AG04450 (cell line): ENCODE data around the gene ALDH3B2. TPM values are rescaled to one million over a fixed set of nuclear protein-coding genes. Genes with fewer than 3 reads are reported as not detected.

Source experiments
- CTCF ChIA-PET: fragments of 300-600, 350-600 bp; formaldehyde crosslinking; extraction: SDS; loops from one replicate; lab custom pipeline; 2022; ENCODE audit warnings: antibody characterized with exemption, inconsistent platforms; lab: Charles Lee
- POLR2A ChIA-PET: fragments of 350-600 bp; formaldehyde crosslinking; extraction: SDS; loops from one replicate; lab custom pipeline; 2021; ENCODE audit warnings: antibody characterized with exemption, inconsistent platforms; lab: Yijun Ruan, JAX
- DNase-seq: peaks from one replicate; pipeline ENCODE4 v3.0.0-alpha.2; 2011; ENCODE audit warnings: low read depth, low spot score
- H3K27ac ChIP-seq: one replicate; pipeline ENCODE4 v1.5.1; 2012; ENCODE audit warnings: low read depth, low read length, control low read depth
- H3K27me3 ChIP-seq: one replicate; pipeline ENCODE4 v1.6.0; 2012; ENCODE audit warnings: low read length; ENCODE audit not compliant: control insufficient read depth, insufficient read depth
- H3K4me3 ChIP-seq: 2 replicates; pipeline ENCODE4 v1.5.1; 2011; ENCODE audit warnings: mild to moderate bottlenecking, low read depth, low read length, control low read depth
- H3K9me3 ChIP-seq: 2 replicates; pipeline ENCODE4 v1.5.1; 2012; ENCODE audit warnings: low read length; ENCODE audit not compliant: control insufficient read depth, insufficient read depth
- CTCF ChIP-seq: IDR thresholded peaks from 2 replicates; pipeline ENCODE4 v1.5.1; 2011; ENCODE audit warnings: low read depth, low read length, control low read depth, inconsistent platforms
- polyA plus RNA-seq: library from polyadenylated mRNA; depleted of rRNA; stranded (reverse); fragments of >200 nt; gene quantifications from 2 replicates; pipeline ENCODE4 v1.2.3, GENCODE V29; 2011; rRNA removed
- small RNA-seq: library from RNA; depleted of rRNA; stranded (forward); fragments of <200 nt; gene quantifications from one replicate; pipeline ENCODE3, GENCODE V24; 2012; ENCODE audit warnings: low read depth; ENCODE audit not compliant: insufficient read length

Gene ALDH3B2
- polyA plus RNA-seq, 1 experiment: not detected

GRCh38 chr11:67613960-67614715 is 60.3 kb downstream of the ALDH3B2 start:
- POLR2A ChIA-PET: interaction anchor here (1.1 to 1.4 kb wide), 3 partner anchors 15 to 123 kb away, joined by 3 to 5 read pairs (median 4); partner anchors contain the start of genes GSTP1 and NUDT8
- peak overlapping the region; percentile 20; the same call in 1 of the 2 replicates for H3K4me3 ChIP-seq

GRCh38 chr11:67613313-67613959 is 61.0 kb downstream of the ALDH3B2 start:
- no peaks in the 10 kb centered on the region; the same call in 1 of the 2 replicates for H3K9me3 ChIP-seq
- H3K27me3 ChIP-seq: peaks cover 25% of the 10 kb centered on the region
- ChIA-PET CTCF (interaction anchor here (1.0 to 6.6 kb wide), 4 partner anchors 8 to 45 kb away, joined by 3 to 44 read pairs (median 6); partner anchors contain the start of gene NUDT8), POLR2A (interaction anchor here (1.1 to 1.4 kb wide), 3 partner anchors 16 to 122 kb away, joined by 3 to 5 read pairs (median 4); partner anchors contain the start of genes GSTP1 and NUDT8)
- H3K4me3 ChIP-seq: no peak overlapping the region
- no peak for TF ChIP-seq CTCF
- H3K27ac ChIP-seq: no peak overlapping the region
- no peak for DNase-seq

More at GRCh38 chr11:67613960-67614715, 60.3 kb downstream of the ALDH3B2 start:
- H3K9me3 ChIP-seq: no peaks in the 10 kb centered on the region; the same call in 1 of the 2 replicates
- peak; percentile 67 for TF ChIP-seq CTCF
- peaks cover 25% of the 10 kb centered on the region for H3K27me3 ChIP-seq
- CTCF ChIA-PET: interaction anchor here (0.8 to 6.6 kb wide), 6 partner anchors 8 to 44 kb away, joined by 3 to 44 read pairs (median 4); partner anchors contain the start of gene NUDT8
- no peak overlapping the region for H3K27ac ChIP-seq
- DNase-seq: no peak

GRCh38 chr11:67612751-67613150 is 61.7 kb downstream of the ALDH3B2 start:
- no peak overlapping the region for H3K27ac ChIP-seq
- no peak for DNase-seq
- peaks cover 22% of the 10 kb centered on the region for H3K27me3 ChIP-seq
- no peak overlapping the region for H3K4me3 ChIP-seq
- no peak for TF ChIP-seq CTCF
- H3K9me3 ChIP-seq: no peaks in the 10 kb centered on the region; the same call in 1 of the 2 replicates
- POLR2A ChIA-PET: no interaction called here
- CTCF ChIA-PET: interaction anchor here (6.6 kb wide), 1 partner anchor 17 kb away, joined by 44 read pairs; the partner anchor contains the start of gene NUDT8

Small RNA genes within 50 kb of the gene (small RNA-seq; reads per million reads assigned to genes)
- gene RPL37P2: 0.81 reads per million

Other genes starting within 250 kb of the ALDH3B2 start
- 36.0 and 37.7 TPM in 2 replicates for gene RPS6KB2, start 246.1 kb downstream of the ALDH3B2 start, polyA plus RNA-seq
- gene PTPRCAP, start 236.9 kb downstream of the ALDH3B2 start, polyA plus RNA-seq: 0.07 and 0.12 TPM in 2 replicates
- gene CORO1B, start 231.1 kb downstream of the ALDH3B2 start, polyA plus RNA-seq: 69.8 and 96.0 TPM in 2 replicates
- not detected in 2 replicates for gene GPR152, start 221.9 kb downstream of the ALDH3B2 start, polyA plus RNA-seq
- gene CABP4, start 219.3 kb downstream of the ALDH3B2 start, polyA plus RNA-seq: not detected in 2 replicates
- gene TMEM134, start 205.4 kb downstream of the ALDH3B2 start, polyA plus RNA-seq: 14.7 and 22.5 TPM in 2 replicates
- gene AIP, start 191.6 kb downstream of the ALDH3B2 start, polyA plus RNA-seq: 55.3 and 75.7 TPM in 2 replicates
- 6.4 and 8.6 TPM in 2 replicates for gene PITPNM1, start 169.3 kb downstream of the ALDH3B2 start, polyA plus RNA-seq
- gene CDK2AP2, start 166.5 kb downstream of the ALDH3B2 start, polyA plus RNA-seq: 11.7 and 17.2 TPM in 2 replicates
- gene CABP2, start 151.2 kb downstream of the ALDH3B2 start, polyA plus RNA-seq: not detected in 2 replicates
- gene GSTP1, start 90.8 kb downstream of the ALDH3B2 start, polyA plus RNA-seq: 716 and 965 TPM in 2 replicates
- 79.5 and 89.9 TPM in 2 replicates for gene NDUFV1, start 67.7 kb downstream of the ALDH3B2 start, polyA plus RNA-seq
- gene NUDT8, start 44.7 kb downstream of the ALDH3B2 start, polyA plus RNA-seq: 0.40 and 0.84 TPM in 2 replicates
- not detected in 2 replicates for gene TBX10, start 34.9 kb downstream of the ALDH3B2 start, polyA plus RNA-seq
- gene ACY3, start 23.9 kb downstream of the ALDH3B2 start, polyA plus RNA-seq: not detected in 2 replicates